Loucy (cell line): ENCODE results near the gene ADGB.

Experiments used
- H2AFZ ChIP-seq: fragments of 200-600 bp; sonication (generic); 2 replicates; pipeline ENCODE4 v1.6.0; 2016; ENCODE audit warnings: antibody characterized with exemption, mild to moderate bottlenecking, low read length, moderate library complexity
- H3F3A ChIP-seq: fragments of 200-600 bp; 2 replicates; pipeline ENCODE4 v1.6.0; 2016; ENCODE audit warnings: antibody characterized with exemption, low read depth, mild to moderate bottlenecking
- H3K27me3 ChIP-seq: fragments of 200-600 bp; sonication (generic); 2 replicates; pipeline ENCODE4 v1.6.1; 2014; ENCODE audit warnings: low read length, mild to moderate bottlenecking; ENCODE audit not compliant: insufficient read depth, poor library complexity, severe bottlenecking
- H3K36me3 ChIP-seq: fragments of 200-600 bp; sonication (generic); 2 replicates; pipeline ENCODE4 v1.6.1; 2016; ENCODE audit warnings: low read length; ENCODE audit not compliant: insufficient read depth
- H3K4me1 ChIP-seq: fragments of 200-600 bp; sonication (generic); 2 replicates; pipeline ENCODE4 v1.5.1; 2014; ENCODE audit warnings: low read length, mild to moderate bottlenecking; ENCODE audit not compliant: insufficient read depth, poor library complexity, severe bottlenecking
- H3K4me2 ChIP-seq: fragments of 200-600 bp; sonication (generic); 2 replicates; pipeline ENCODE4 v1.6.0; 2014; ENCODE audit warnings: antibody characterized with exemption, low read length, low read depth, mild to moderate bottlenecking; ENCODE audit not compliant: poor library complexity, severe bottlenecking
- H3K4me3 ChIP-seq: fragments of 200-600 bp; sonication (generic); 2 replicates; pipeline ENCODE4 v1.5.1; 2014; ENCODE audit warnings: low read length, mild to moderate bottlenecking, mixed read lengths; ENCODE audit not compliant: poor library complexity, severe bottlenecking
- H3K79me2 ChIP-seq: fragments of 200-600 bp; sonication (generic); 2 replicates; pipeline ENCODE4 v1.6.1; 2014; ENCODE audit warnings: low read length; ENCODE audit not compliant: insufficient read depth
- H3K9ac ChIP-seq: fragments of 200-600 bp; sonication (generic); 2 replicates; pipeline ENCODE4 v1.6.0; 2014; ENCODE audit warnings: mild to moderate bottlenecking, low read depth, low read length, moderate library complexity; ENCODE audit not compliant: poor library complexity, severe bottlenecking
- H3K9me2 ChIP-seq: fragments of 200-600 bp; sonication (generic); replicated peaks from 2 replicates; pipeline ENCODE4 v1.6.1; 2016; ENCODE audit warnings: low read depth, low read length, mixed read lengths
- H3K9me3 ChIP-seq: fragments of 200-600 bp; sonication (generic); 2 replicates; pipeline ENCODE4 v1.6.1; 2014; ENCODE audit warnings: mild to moderate bottlenecking, antibody characterized with exemption, low read length, low read depth; ENCODE audit not compliant: insufficient read depth
- H4K20me1 ChIP-seq: fragments of 200-600 bp; sonication (generic); 2 replicates; pipeline ENCODE4 v1.6.0; 2014; ENCODE audit warnings: antibody characterized with exemption, low read length, mild to moderate bottlenecking; ENCODE audit not compliant: insufficient read depth, poor library complexity, severe bottlenecking
- EZH2phosphoT487 ChIP-seq: fragments of 200-600 bp; IDR thresholded peaks from 2 replicates; pipeline ENCODE4 v1.6.1; 2018; ENCODE audit warnings: antibody characterized with exemption, mild to moderate bottlenecking, moderate library complexity, borderline replicate concordance
- TF ChIP-seq, protein P1 (sequence below): fragments of 200-600 bp; sonication (generic); conservative IDR thresholded peaks from 2 replicates; pipeline ENCODE4 v1.5.1; 2014; ENCODE audit warnings: mild to moderate bottlenecking, antibody characterized with exemption, low read length

Gene ADGB

DNA sequence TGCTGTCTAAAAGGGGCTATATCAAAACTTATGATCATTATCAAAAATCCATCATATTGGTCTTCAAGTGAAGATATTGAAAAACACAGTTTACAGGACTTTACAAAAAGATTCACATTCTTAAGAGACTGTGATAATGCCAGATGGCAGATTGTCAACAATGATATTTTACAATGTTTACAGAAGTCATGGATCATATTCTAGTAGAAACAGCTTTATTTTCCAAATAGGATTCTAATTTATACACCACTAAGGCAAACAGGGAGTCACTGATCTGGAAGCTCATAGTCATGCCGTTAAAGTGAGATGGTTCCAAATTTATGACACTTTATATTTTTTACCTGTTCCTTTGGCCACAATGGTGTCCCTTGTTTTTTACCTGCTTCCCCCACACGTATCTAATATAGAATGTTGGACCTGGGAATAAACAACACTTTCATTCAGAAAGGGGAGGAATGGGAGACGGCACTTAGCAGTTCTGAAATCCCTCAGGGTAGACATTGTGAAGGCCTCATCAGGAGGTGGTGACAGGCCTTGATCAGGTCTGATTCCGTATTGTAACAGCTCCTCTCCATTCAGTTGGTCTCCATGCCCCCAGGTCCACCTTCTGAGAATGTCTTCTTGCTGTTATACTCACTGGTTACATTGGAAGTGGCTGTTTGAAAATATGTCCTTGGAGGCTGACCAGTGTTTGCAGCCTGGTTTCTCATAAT lies 228.6 kb downstream of the ADGB start:
- H3F3A ChIP-seq, result no peaks in the 10 kb centered on the region
- no peaks in the 10 kb centered on the region for H3K9me3 ChIP-seq
- H3K27me3 ChIP-seq, result no peaks in the 10 kb centered on the region
- H3K4me1 ChIP-seq, result peaks cover 3% of the 10 kb centered on the region
- H3K79me2 ChIP-seq, result no peaks in the 10 kb centered on the region
- H2AFZ ChIP-seq, result no peak overlapping the region
- H3K9me2 ChIP-seq, result no peaks in the 10 kb centered on the region
- H3K4me3 ChIP-seq, result no peak overlapping the region
- no peak overlapping the region for H3K4me2 ChIP-seq
- H4K20me1 ChIP-seq, result no peaks in the 10 kb centered on the region
- TF ChIP-seq EZH2phosphoT487, result no peak
- TF ChIP-seq, protein P1, sequence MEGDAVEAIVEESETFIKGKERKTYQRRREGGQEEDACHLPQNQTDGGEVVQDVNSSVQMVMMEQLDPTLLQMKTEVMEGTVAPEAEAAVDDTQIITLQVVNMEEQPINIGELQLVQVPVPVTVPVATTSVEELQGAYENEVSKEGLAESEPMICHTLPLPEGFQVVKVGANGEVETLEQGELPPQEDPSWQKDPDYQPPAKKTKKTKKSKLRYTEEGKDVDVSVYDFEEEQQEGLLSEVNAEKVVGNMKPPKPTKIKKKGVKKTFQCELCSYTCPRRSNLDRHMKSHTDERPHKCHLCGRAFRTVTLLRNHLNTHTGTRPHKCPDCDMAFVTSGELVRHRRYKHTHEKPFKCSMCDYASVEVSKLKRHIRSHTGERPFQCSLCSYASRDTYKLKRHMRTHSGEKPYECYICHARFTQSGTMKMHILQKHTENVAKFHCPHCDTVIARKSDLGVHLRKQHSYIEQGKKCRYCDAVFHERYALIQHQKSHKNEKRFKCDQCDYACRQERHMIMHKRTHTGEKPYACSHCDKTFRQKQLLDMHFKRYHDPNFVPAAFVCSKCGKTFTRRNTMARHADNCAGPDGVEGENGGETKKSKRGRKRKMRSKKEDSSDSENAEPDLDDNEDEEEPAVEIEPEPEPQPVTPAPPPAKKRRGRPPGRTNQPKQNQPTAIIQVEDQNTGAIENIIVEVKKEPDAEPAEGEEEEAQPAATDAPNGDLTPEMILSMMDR, result no peak
- H3K9ac ChIP-seq, result no peak overlapping the region
- no peaks in the 10 kb centered on the region for H3K36me3 ChIP-seq

DNA sequence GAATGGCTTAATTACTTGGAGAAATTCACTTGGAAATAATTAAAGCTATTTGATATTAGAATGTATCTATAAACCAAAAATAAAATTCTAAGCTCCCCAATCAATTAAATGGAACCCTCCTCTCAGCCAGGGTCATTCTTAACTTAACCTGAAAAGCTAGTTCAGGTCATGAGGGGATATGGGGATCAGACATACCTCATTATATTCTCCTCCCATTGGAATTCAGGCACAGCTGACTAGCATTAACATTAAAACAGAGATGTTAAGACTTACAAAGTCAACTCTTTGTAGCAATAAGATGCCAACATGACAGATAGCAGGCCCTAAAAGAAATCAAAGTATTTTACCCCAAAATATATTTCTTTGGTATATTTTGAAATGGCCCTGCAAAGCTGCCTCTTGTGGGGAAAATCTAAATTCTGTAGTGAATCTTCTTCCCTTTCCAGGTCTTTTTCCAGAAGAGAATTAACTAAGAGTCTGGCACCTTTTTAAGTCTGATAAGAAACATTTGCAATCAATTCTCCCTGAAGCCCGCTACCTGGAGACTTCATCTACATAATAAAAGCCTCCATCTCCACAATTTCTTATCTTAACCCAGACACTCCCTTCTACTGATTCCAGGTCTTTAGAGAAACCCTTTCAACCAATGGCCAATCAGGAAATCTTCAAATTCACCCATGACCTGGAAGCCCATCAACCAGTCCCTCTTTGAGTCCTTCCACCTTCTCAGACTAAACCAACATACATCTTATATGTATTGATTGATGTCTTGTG lies 231.2 kb downstream of the ADGB start:
- Histone ChIP-seq H3K36me3 (no peaks in the 10 kb centered on the region), H3K4me1 (peaks cover 3% of the 10 kb centered on the region), H3K79me2 (no peaks in the 10 kb centered on the region), H3K27me3 (no peaks in the 10 kb centered on the region), H3K9ac (no peak overlapping the region), H3K4me3 (no peak overlapping the region), H3K4me2 (no peak overlapping the region), H4K20me1 (no peaks in the 10 kb centered on the region), H3K9me3 (no peaks in the 10 kb centered on the region), H3F3A (no peaks in the 10 kb centered on the region), H3K9me2 (no peaks in the 10 kb centered on the region), H2AFZ (no peak overlapping the region)
- TF ChIP-seq EZH2phosphoT487, result no peak
- TF ChIP-seq, protein P1, result no peak

DNA sequence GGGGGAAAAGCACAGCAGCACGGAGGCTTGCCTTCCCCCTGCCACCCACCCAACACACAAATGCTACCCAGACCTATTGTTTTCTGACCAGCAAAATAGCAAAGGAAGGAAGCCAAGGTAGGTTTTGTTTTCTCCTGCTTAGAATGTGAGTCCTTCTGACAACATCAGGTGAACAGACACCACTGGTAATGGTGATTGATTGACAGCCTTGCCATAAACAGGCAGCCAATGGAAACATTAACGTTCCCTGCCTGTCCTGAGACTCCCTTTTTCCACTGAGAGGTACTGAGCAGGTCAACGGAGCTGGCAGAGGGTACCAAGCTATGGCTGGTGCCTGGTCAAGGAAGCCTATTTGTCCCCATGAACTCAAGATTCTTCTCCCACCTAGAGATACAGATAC lies 234.4 kb downstream of the ADGB start:
- peaks cover 3% of the 10 kb centered on the region for H3K4me1 ChIP-seq
- H3K36me3 ChIP-seq, result no peaks in the 10 kb centered on the region
- H3K27me3 ChIP-seq, result no peaks in the 10 kb centered on the region
- H4K20me1 ChIP-seq, result no peaks in the 10 kb centered on the region
- H3K4me2 ChIP-seq, result no peak overlapping the region
- H3K4me3 ChIP-seq, result no peak overlapping the region
- no peaks in the 10 kb centered on the region for H3K79me2 ChIP-seq
- no peaks in the 10 kb centered on the region for H3K9me2 ChIP-seq
- TF ChIP-seq, protein P1, result no peak
- TF ChIP-seq EZH2phosphoT487, result no peak
- H3K9ac ChIP-seq, result no peak overlapping the region
- no peak overlapping the region for H2AFZ ChIP-seq
- no peaks in the 10 kb centered on the region for H3K9me3 ChIP-seq
- no peaks in the 10 kb centered on the region for H3F3A ChIP-seq
